ENCODE data around the gene GID8. TPM values are rescaled to one million over a fixed set of nuclear protein-coding genes. Genes with fewer than 3 reads are reported as not detected.

The GID8 gene
- total and polyA plus RNA-seq, 7 donors: 17.4 to 36.5 (median 25.9) TPM

- Histone ChIP-seq H3K27ac (no peak overlapping the region), H3K9me3 (no peaks in the 10 kb centered on the region), H3K36me3 (no peaks in the 10 kb centered on the region), H3K4me3 (no peak overlapping the region), H3K4me1 (no peaks in the 10 kb centered on the region), H3K27me3 (peaks cover 0 to 76% (median 31%) of the 10 kb centered on the region in 3 donors)
- TF ChIP-seq POLR2AphosphoS5 (IDR thresholded peaks at IDR 0.05) (no peak), POLR2A (IDR thresholded peaks at IDR 0.05) (no peak), EP300 (IDR thresholded peaks at IDR 0.05) (no peak), CTCF (IDR thresholded peaks at IDR 0.05) (no peak)
- intact Hi-C loops (cut with DNase I): no loop called here
- 78 to 85% methylated on average over 19 of the region's 19 CpGs for WGBS, 2 donors
- DNase-seq: no peak
Measured at GRCh38 chr20:62994869-62995281, 56.9 kb downstream of the GID8 start.

GRCh38 chr20:62995481-62995880 lies 57.5 kb downstream of the GID8 start:
- WGBS, 2 donors: 43 to 72% methylated on average over 11 of the region's 11 CpGs
- Histone ChIP-seq H3K9me3 (no peaks in the 10 kb centered on the region), H3K4me1 (no peaks in the 10 kb centered on the region), H3K27ac (no peak overlapping the region), H3K27me3 (peaks cover 2 to 82% (median 36%) of the 10 kb centered on the region in 3 donors), H3K4me3 (no peak overlapping the region), H3K36me3 (no peaks in the 10 kb centered on the region)
- intact Hi-C loops (cut with DNase I): no loop called here
- DNase-seq: no peak
- no peak for TF ChIP-seq POLR2AphosphoS5 (IDR thresholded peaks at IDR 0.05)
- TF ChIP-seq CTCF (IDR thresholded peaks at IDR 0.05): no peak
- no peak for TF ChIP-seq POLR2A (IDR thresholded peaks at IDR 0.05)
- no peak for TF ChIP-seq EP300 (IDR thresholded peaks at IDR 0.05)

GRCh38 chr20:62995898-62996595 lies 58.1 kb downstream of the GID8 start:
- H3K27me3 ChIP-seq: peaks cover 2 to 83% (median 39%) of the 10 kb centered on the region in 3 donors
- 54 to 78% methylated on average over 25 of the region's 25 CpGs for WGBS, 2 donors

GRCh38 chr20:62996596-62996982 lies 58.6 kb downstream of the GID8 start:
- WGBS, 2 donors: 74 to 90% methylated on average over 14 of the region's 14 CpGs
- no peaks in the 10 kb centered on the region for H3K36me3 ChIP-seq
- TF ChIP-seq CTCF (IDR thresholded peaks at IDR 0.05): no peak
- TF ChIP-seq POLR2A (IDR thresholded peaks at IDR 0.05): no peak
- TF ChIP-seq POLR2AphosphoS5 (IDR thresholded peaks at IDR 0.05): no peak
- TF ChIP-seq EP300 (IDR thresholded peaks at IDR 0.05): no peak
- H3K4me3 ChIP-seq: no peak overlapping the region
- intact Hi-C loops (cut with DNase I): no loop called here
- H3K4me1 ChIP-seq: no peaks in the 10 kb centered on the region
- H3K27me3 ChIP-seq: peaks cover 2 to 84% (median 45%) of the 10 kb centered on the region in 3 donors
- DNase-seq: no peak
- H3K9me3 ChIP-seq: no peaks in the 10 kb centered on the region
- no peak overlapping the region for H3K27ac ChIP-seq

More at GRCh38 chr20:62995898-62996595, 58.1 kb downstream of the GID8 start:
- intact Hi-C loops (cut with DNase I): no loop called here
- Histone ChIP-seq H3K4me3 (no peak overlapping the region), H3K9me3 (no peaks in the 10 kb centered on the region), H3K4me1 (no peaks in the 10 kb centered on the region), H3K36me3 (no peaks in the 10 kb centered on the region), H3K27ac (no peak overlapping the region)
- no peak for TF ChIP-seq CTCF (IDR thresholded peaks at IDR 0.05)
- TF ChIP-seq EP300 (IDR thresholded peaks at IDR 0.05): no peak
- TF ChIP-seq POLR2A (IDR thresholded peaks at IDR 0.05): no peak
- no peak for TF ChIP-seq POLR2AphosphoS5 (IDR thresholded peaks at IDR 0.05)
- DNase-seq: no peak
